ACC112 (cell line): Measurements from ENCODE around the gene TNFSF4.
A peak's percentile ranks its signal among the peaks of the same experiment; 100 is the strongest.

Source experiments
- H2AFZ ChIP-seq: fragments of 200-600 bp; sonication (generic); one replicate; pipeline ENCODE4 v1.6.0; 2017; ENCODE audit warnings: antibody characterized with exemption, low read length; ENCODE audit not compliant: unreplicated experiment
- H3K27ac ChIP-seq: fragments of 200-600 bp; sonication (generic); 2 replicates; pipeline ENCODE4 v1.5.1; 2014; ENCODE audit warnings: low read depth, mild to moderate bottlenecking, antibody characterized with exemption, low read length, moderate library complexity
- H3K27me3 ChIP-seq: fragments of 200-600 bp; sonication (generic); 2 replicates; pipeline ENCODE4 v1.6.1; 2014; ENCODE audit warnings: mild to moderate bottlenecking, antibody characterized with exemption, low read length, moderate library complexity, mixed read lengths; ENCODE audit not compliant: insufficient read depth
- H3K36me3 ChIP-seq: fragments of 200-600 bp; sonication (generic); 2 replicates; pipeline ENCODE4 v1.6.1; 2016; ENCODE audit warnings: mild to moderate bottlenecking, antibody characterized with exemption, low read length, moderate library complexity, mixed read lengths; ENCODE audit not compliant: insufficient read depth
- H3K4me1 ChIP-seq: fragments of 200-600 bp; sonication (generic); one replicate; pipeline ENCODE4 v1.6.1; 2016; ENCODE audit warnings: low read length, mixed read lengths; ENCODE audit not compliant: insufficient read depth, unreplicated experiment, control insufficient read depth
- H3K4me3 ChIP-seq: fragments of 200-600 bp; sonication (generic); 2 replicates; pipeline ENCODE4 v1.5.1; 2014; ENCODE audit warnings: mild to moderate bottlenecking, low read depth, low read length
- H3K79me2 ChIP-seq: fragments of 200-600 bp; sonication (generic); one replicate; pipeline ENCODE4 v1.6.0; 2016; ENCODE audit warnings: low read length; ENCODE audit not compliant: control insufficient read depth, unreplicated experiment, insufficient read depth

The TNFSF4 gene

DNA sequence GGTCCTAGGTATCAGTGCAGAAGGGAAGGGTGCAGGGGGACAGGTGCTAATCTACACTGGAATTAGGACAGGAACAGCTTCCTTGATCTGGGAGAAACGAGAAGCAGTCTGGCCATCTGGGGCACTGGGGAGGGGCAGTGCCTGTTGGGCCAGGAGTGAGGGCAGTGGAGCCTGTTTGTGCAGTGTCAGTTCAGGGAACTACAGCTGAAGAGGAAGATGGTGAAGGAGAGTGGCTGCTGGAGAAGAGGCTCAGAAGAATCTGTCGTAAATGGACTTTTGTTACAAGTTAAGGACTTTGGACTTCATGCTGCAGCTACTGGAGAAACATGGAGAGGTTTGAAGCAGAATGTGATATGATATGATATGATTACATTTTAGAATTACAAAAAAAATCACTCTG is 3.2 kb upstream of the TNFSF4 start:
- Histone ChIP-seq H3K4me3 (no peak overlapping the region), H3K4me1 (peaks cover 24% of the 10 kb centered on the region), H3K27me3 (no peaks in the 10 kb centered on the region), H3K27ac (no peak overlapping the region), H3K36me3 (no peaks in the 10 kb centered on the region), H2AFZ (no peak overlapping the region), H3K79me2 (no peaks in the 10 kb centered on the region)

DNA sequence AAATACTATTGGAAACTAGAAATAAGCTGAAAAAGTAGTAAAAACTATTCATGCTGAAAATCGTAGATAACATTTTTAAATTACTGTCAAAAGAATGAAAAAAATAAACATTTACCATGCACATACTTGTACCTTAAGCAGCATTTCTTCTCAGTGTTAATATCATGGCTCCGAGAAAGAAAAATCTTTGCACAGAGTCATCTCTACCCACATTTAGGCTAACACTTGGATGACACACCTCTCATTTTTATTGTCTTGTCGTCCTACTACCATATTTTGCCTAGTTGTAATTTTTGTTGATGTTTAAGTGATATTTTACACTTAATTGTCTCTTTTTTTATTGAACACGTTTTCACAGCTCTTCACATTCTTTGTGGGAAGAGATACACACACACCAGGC is 1.7 kb upstream of the TNFSF4 start:
- Histone ChIP-seq H3K79me2 (no peaks in the 10 kb centered on the region), H3K36me3 (no peaks in the 10 kb centered on the region), H3K27me3 (no peaks in the 10 kb centered on the region), H3K27ac (no peak overlapping the region), H3K4me3 (no peak overlapping the region), H2AFZ (no peak overlapping the region), H3K4me1 (peaks cover 27% of the 10 kb centered on the region)

DNA sequence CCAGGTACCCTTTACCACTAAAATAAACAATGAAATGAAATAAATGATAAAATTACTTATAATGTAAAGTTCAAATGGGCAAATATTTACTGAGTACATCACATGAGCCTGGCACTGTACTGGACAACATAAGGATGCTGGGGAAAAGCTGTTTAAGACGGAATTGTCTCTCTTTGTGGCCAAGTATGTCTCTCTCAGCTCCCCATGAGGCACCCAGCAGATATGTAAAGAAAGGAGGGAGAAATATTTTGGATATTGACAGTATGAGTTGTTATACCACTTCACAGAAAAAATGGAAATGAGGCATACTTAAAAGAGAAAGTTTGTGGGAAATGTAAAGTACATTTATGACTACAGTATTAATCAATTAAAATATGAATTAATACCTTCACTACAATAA is 1.0 kb upstream of the TNFSF4 start:
- no peaks in the 10 kb centered on the region for H3K36me3 ChIP-seq
- H3K79me2 ChIP-seq, result no peaks in the 10 kb centered on the region
- H2AFZ ChIP-seq, result no peak overlapping the region
- H3K4me3 ChIP-seq, result no peak overlapping the region
- H3K4me1 ChIP-seq, result peaks cover 27% of the 10 kb centered on the region
- no peaks in the 10 kb centered on the region for H3K27me3 ChIP-seq
- no peak overlapping the region for H3K27ac ChIP-seq

DNA sequence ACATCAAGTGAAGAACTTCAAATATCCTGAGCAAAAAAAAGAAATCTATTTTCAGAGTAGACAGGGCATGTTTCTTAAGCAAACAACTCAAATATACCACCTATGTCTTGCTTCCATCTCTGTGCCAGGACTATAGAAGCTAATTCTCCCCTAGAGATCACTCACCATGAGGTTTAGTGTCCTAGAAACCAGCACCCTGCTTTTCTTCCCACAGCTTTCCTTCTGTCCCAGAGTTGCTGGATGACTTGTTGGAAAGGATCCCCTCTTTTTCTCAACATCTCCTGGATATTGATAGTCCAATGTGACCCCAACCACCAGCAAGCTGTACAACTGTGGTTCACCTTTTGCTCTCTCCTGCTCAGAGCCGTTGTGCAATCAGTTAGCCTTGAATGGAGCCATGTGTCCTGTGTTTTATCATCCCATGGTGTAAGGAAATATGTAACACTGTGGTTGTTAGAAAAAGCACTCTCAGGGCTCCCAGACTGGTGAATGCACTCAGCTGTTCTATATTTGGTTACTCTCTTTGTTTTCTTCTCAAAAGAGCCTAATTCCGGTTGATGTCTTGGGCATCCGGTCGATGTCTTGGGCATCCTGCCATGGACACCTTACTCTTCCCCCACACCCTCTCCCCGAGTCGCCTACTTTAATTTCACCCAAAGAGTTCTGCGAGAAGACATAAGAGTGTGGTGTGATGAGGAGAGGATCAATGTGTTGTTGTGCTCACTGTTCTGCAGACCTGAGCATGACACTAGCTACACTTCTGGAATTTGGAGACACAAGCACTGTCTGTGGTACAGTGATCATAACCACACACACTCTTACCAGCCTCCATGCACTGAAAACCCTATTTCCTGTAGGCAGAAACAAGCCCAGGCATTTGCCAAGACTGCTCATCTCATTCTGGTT is 1.7 kb downstream of the TNFSF4 start:
- Histone ChIP-seq H3K27me3 (no peaks in the 10 kb centered on the region), H3K4me1 (peaks cover 37% of the 10 kb centered on the region), H3K4me3 (no peak overlapping the region; the same call in 1 of the 2 replicates), H3K27ac (no peak overlapping the region), H3K36me3 (no peaks in the 10 kb centered on the region), H3K79me2 (no peaks in the 10 kb centered on the region), H2AFZ (no peak overlapping the region)

DNA sequence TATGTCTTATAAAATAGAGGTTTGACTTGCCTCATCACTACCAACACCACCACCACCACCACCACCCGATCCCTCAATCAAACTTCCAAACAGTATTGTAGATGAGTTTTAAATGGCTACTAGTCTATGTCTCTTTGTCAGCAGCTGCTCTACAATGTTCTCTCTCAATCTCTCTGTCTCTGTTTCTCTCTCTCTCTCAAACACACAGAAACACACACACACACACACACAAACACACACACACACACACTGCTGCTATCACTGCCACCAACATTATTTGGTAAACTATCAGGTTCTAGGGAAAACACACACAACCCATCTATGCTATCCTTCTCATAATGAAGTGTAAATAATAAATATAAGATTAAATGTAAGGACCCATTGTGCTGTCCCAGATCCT is 2.4 kb downstream of the TNFSF4 start:
- no peak overlapping the region for H3K4me3 ChIP-seq

DNA sequence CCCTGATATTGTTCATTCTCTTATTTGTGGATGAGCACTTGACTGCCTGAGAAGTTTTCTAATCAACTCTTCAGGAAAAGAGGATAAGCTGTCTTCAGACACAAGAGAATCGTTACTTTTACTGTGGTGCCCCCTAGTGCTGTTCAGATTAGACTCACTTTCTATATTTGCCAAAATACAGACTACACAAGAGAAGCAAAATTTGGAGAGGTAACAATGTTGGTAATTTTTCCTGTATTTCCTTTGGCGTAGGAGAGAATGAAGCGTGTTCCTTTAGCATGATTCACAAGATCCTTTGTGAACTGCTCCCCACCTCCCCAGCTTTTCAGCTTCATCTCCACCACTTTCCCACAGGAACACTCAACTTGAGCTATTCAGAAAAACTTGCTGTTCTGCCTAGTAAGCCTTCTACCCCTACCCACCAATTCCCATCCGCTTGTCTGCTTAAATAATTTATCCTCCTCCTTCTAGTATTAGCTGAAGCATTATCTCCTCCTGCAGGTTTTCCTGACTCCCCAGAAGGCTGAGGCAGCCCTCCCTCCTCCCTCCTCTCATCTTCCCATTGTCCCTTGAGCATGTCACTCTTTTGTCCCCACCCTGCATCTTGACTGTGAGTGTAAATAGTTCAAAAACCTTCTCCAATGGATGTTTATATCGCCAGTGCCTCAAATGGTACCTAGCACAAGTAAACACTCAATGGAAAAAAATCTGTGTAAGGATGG is 4.5 kb downstream of the TNFSF4 start:
- Histone ChIP-seq H2AFZ (peak overlapping the region; percentile 88), H3K4me1 (peaks cover 36% of the 10 kb centered on the region), H3K79me2 (no peaks in the 10 kb centered on the region)

More for the DNA sequence above, 2.4 kb downstream of the TNFSF4 start:
- Histone ChIP-seq H3K4me1 (peaks cover 37% of the 10 kb centered on the region), H2AFZ (no peak overlapping the region), H3K27ac (no peak overlapping the region), H3K79me2 (no peaks in the 10 kb centered on the region), H3K36me3 (no peaks in the 10 kb centered on the region), H3K27me3 (no peaks in the 10 kb centered on the region)

DNA sequence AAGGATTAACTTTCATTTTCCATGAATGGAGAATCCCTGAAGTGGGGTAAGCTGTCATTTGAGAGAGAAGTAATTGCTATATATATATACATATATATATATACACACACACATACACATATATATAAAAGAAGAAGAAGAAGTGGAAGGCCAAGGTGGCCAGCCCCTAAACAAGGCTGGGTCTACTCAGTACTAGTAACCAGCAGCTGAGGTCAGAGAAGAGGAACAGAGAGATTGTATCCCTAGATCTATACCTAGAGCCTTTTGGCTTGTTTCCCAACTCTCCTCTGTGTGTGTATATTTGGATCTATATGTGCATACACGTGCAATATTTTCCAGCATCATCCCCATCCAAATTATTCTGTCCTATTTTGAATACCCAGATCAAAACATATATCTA is 5.2 kb downstream of the TNFSF4 start:
- Histone ChIP-seq H2AFZ (no peak overlapping the region), H3K27ac (no peak overlapping the region), H3K79me2 (no peaks in the 10 kb centered on the region), H3K4me1 (peaks cover 30% of the 10 kb centered on the region), H3K36me3 (no peaks in the 10 kb centered on the region), H3K27me3 (no peaks in the 10 kb centered on the region), H3K4me3 (no peak overlapping the region)

More for the DNA sequence above, 4.5 kb downstream of the TNFSF4 start:
- Histone ChIP-seq H3K4me3 (no peak overlapping the region), H3K27ac (peak overlapping the region; percentile 46), H3K36me3 (no peaks in the 10 kb centered on the region), H3K27me3 (no peaks in the 10 kb centered on the region)

DNA sequence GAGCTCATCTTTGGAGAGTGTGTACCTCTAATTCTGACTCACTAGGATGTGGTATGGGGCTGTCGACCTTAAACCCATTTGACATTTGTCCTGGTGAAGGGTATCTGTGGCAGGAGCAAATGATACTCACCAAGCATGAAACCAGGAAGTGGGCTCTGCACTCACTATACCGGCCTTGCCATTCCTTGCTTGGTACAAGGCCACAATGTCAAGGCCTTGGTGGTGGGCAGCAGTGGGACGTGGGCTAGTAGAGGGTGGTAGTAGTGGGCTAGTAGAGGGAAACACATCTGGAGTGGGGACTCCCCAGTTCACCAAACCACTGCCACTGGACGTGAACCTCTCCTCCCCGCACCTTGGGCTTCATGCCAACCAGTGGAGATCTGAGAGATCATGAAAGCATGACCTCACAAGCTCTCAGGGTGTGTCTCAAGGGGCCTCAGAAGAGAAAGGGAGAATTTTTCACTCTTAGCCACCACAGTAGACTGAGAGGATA is 11.5 kb downstream of the TNFSF4 start:
- Histone ChIP-seq H3K27me3 (no peaks in the 10 kb centered on the region), H3K79me2 (no peaks in the 10 kb centered on the region), H3K27ac (no peak overlapping the region), H3K36me3 (no peaks in the 10 kb centered on the region), H3K4me3 (no peak overlapping the region), H3K4me1 (peaks cover 25% of the 10 kb centered on the region), H2AFZ (no peak overlapping the region)

DNA sequence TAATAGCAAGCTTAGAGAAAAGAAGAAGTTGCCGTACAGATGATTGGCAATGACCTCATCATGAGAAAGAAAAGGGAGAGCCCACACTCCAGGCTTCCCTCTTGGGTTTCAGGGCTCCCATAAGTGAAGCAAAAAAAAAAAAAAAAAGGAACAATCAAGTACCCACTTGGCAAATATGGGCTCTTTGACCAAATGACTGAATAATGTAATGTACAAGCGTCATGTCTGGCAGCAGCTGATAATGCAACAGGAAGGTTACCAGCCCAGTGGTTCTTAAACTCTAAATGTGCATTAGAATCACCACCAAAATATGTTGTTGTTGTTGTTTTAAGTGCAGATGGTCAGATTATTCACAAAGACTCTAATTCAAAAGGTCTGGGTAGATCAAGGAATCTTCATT is 13.5 kb downstream of the TNFSF4 start:
- H3K4me1 ChIP-seq, result peaks cover 41% of the 10 kb centered on the region
- H3K27me3 ChIP-seq, result no peaks in the 10 kb centered on the region
- peak overlapping the region; percentile 53 for H3K27ac ChIP-seq
- no peaks in the 10 kb centered on the region for H3K79me2 ChIP-seq
- no peak overlapping the region for H2AFZ ChIP-seq
- H3K36me3 ChIP-seq, result no peaks in the 10 kb centered on the region
- no peak overlapping the region for H3K4me3 ChIP-seq

DNA sequence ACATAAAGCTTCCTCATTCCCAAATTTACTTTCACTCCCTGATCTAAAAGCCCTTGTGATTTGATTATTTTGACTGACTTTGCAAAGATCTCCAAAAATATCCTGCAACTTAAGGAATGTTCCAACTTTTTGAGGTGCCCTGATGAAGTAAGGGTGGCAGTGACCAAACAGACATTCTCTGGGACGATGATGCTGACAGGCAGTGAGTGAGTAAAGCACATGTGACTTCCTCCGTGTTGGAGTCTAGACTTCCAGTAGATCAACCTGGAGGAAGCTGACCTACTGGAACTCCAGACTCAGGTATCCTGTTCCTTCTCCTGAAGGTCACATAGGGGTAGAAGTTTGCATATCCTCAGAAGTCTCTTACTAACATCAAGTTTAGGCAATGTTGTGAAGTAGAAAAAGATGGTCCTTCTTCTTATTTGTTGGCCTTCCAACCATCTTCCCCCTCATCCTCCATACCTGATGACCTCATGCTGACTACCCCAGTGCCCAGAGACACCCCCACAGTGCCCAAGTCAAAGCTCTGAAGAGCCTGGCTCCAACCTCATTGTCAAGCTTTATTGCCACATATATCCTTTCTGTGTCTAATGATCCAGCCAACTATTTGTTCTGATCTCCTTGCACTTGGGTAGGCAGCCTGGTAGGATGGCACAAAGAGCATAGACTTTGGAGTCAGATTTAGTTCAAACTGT is 16.0 kb downstream of the TNFSF4 start:
- Histone ChIP-seq H3K27me3 (no peaks in the 10 kb centered on the region), H3K27ac (peak overlapping the region; percentile 92), H2AFZ (no peak overlapping the region), H3K36me3 (no peaks in the 10 kb centered on the region), H3K4me3 (no peak overlapping the region), H3K4me1 (peaks cover 41% of the 10 kb centered on the region), H3K79me2 (no peaks in the 10 kb centered on the region)
